Epithelial cell of alveolus of lung (primary cell): ENCODE data around the gene NUDT12. TPM values are rescaled to one million over a fixed set of nuclear protein-coding genes. Genes with fewer than 3 reads are reported as not detected.

ENCODE experiments used
- total RNA-seq: library from RNA; depleted of rRNA; stranded (reverse); fragments of >200 nt; gene quantifications from 2 replicates; pipeline ENCODE4 v1.2.1, GENCODE V29; 2015

NUDT12 gene
- total RNA-seq, result 12.8 and 16.2 TPM in 2 replicates

GRCh38 chr5:103562453-103563157 is at the start of gene NUDT12:
TSS of gene NUDT12 (minus strand) at chr5:103562789. CDS start at chr5:103560248, 2,541 bp downstream.

